Activated CD8-positive, alpha-beta memory T cell treated with anti-CD3 and anti-CD28 coated beads for 24 hours (primary cell): ENCODE measurements around the gene PPP2R5C.

ENCODE experiments used
- DNase-seq: peaks from one replicate; pipeline ENCODE4 v3.0.0-alpha.2; 2020

PPP2R5C gene

GRCh38 chr14:101844751-101845150, 83.2 kb downstream of the PPP2R5C start:
- DNase-seq = no peak

GRCh38 chr14:101845496-101845895, 84.0 kb downstream of the PPP2R5C start:
- DNase-seq = no peak

- no peak for DNase-seq
Measured at GRCh38 chr14:101845896-101846295, 84.4 kb downstream of the PPP2R5C start.

- no peak for DNase-seq
Measured at GRCh38 chr14:101849125-101849524, 87.6 kb downstream of the PPP2R5C start.

- DNase-seq = no peak
Measured at GRCh38 chr14:101849640-101850039, 88.1 kb downstream of the PPP2R5C start.

- no peak for DNase-seq
Measured at GRCh38 chr14:101851183-101851582, 89.7 kb downstream of the PPP2R5C start.

- DNase-seq = no peak
Measured at GRCh38 chr14:101851736-101852405, 90.4 kb downstream of the PPP2R5C start.

- no peak for DNase-seq
Measured at GRCh38 chr14:101852785-101853184, 91.3 kb downstream of the PPP2R5C start.

GRCh38 chr14:101853455-101854018, 92.0 kb downstream of the PPP2R5C start:
- DNase-seq = no peak

GRCh38 chr14:101854366-101854765, 92.9 kb downstream of the PPP2R5C start:
- DNase-seq = no peak

GRCh38 chr14:101855958-101856357, 94.4 kb downstream of the PPP2R5C start:
- DNase-seq = no peak

- no peak for DNase-seq
Measured at GRCh38 chr14:101856536-101856935, 95.0 kb downstream of the PPP2R5C start.

- peak; percentile 52 for DNase-seq
Measured at GRCh38 chr14:101857226-101857625, 95.7 kb downstream of the PPP2R5C start.

GRCh38 chr14:101858791-101859537, 97.5 kb downstream of the PPP2R5C start:
- peak; percentile 58 for DNase-seq

- peak; percentile 57 for DNase-seq
Measured at GRCh38 chr14:101859538-101859902, 98.0 kb downstream of the PPP2R5C start.

- no peak for DNase-seq
Measured at GRCh38 chr14:101859958-101860357, 98.4 kb downstream of the PPP2R5C start.

- DNase-seq = no peak
Measured at GRCh38 chr14:101861464-101861863, 100.0 kb downstream of the PPP2R5C start.

GRCh38 chr14:101862177-101862576, 100.7 kb downstream of the PPP2R5C start:
- DNase-seq = no peak

GRCh38 chr14:101862711-101863110, 101.2 kb downstream of the PPP2R5C start:
- DNase-seq = no peak

GRCh38 chr14:101865288-101865687, 103.8 kb downstream of the PPP2R5C start:
- DNase-seq = no peak

GRCh38 chr14:101867854-101868253, 106.3 kb downstream of the PPP2R5C start:
- DNase-seq = no peak

GRCh38 chr14:101869217-101869616, 107.7 kb downstream of the PPP2R5C start:
- DNase-seq = no peak

- DNase-seq = no peak
Measured at GRCh38 chr14:101870273-101870939, 108.9 kb downstream of the PPP2R5C start.

GRCh38 chr14:101872346-101872745, 110.8 kb downstream of the PPP2R5C start:
- DNase-seq = no peak
